Thyroid gland (tissue), 4 donors: Measurements from ENCODE around the gene GTF2A2. TPM values are rescaled to one million over a fixed set of nuclear protein-coding genes. Genes with fewer than 3 reads are reported as not detected.
"Not testable (repeated sequence)": the region's sequence is repeated elsewhere in the genome, so short reads cannot be mapped to it uniquely, and the experiment has no call there.

Experiments used
- DNase-seq, 2 donors: peaks; one replicate each; pipeline ENCODE4 v3.0.0-alpha.2; 2019
- H3K27ac ChIP-seq, 3 donors: fragments of 200-600 bp; sonication (generic); 1 replicate in 2 of 3; 2 replicates in 1 of 3; pipeline ENCODE4 v1.5.1; 2016 to 2019; ENCODE audit warnings: mild to moderate bottlenecking in 1 of 3, moderate library complexity in 1 of 3
- H3K27me3 ChIP-seq: fragments of 200-600 bp; sonication (generic); one replicate; pipeline ENCODE4 v1.5.1; 2019
- H3K36me3 ChIP-seq, 2 donors: fragments of 200-600 bp; sonication (generic); one replicate each; pipeline ENCODE4 v1.5.1; 2016 to 2019
- H3K4me1 ChIP-seq, 2 donors: fragments of 200-600 bp; sonication (generic); one replicate each; pipeline ENCODE4 v1.5.1; 2017 to 2019
- H3K4me3 ChIP-seq, 3 donors: fragments of 200-600 bp; sonication (generic); replicated peaks in 1 of 3; 1 replicate in 2 of 3; 2 replicates in 1 of 3; pipeline ENCODE4 v1.5.1; 2016; ENCODE audit warnings: mild to moderate bottlenecking in 1 of 3
- H3K9me3 ChIP-seq: fragments of 200-600 bp; sonication (generic); one replicate; pipeline ENCODE4 v1.5.1; 2017
- POLR2A ChIP-seq, 2 donors: fragments of 450-650 bp; IDR thresholded peaks; one replicate each; pipeline ENCODE4 v1.6.1; 2017; ENCODE audit warnings: antibody characterized with exemption in 2 of 2, mild to moderate bottlenecking in 2 of 2, moderate library complexity in 1 of 2
- WGBS, 2 donors: methylation state at CpG; one replicate each; pipeline ENCODE4 v1.1.5; 2017; 5-methylcytosine and 5-hydroxymethylcytosine counted together
- intact Hi-C: fragments of 100-400 bp; cut with DNase I; formaldehyde crosslinking; loops from one replicate; pipeline ENCODE4 v1.15.1; 2023
- total RNA-seq, 4 donors: library from RNA; depleted of rRNA; stranded (reverse); fragments of >200 nt; gene quantifications; one replicate each; pipeline ENCODE4 v1.2.3, GENCODE V29; 2016
- TF ChIP-seq, protein P1 (sequence below), 6 experiments: fragments of 200-600 bp in 3 of 6; fragments of 450-650 bp in 3 of 6; sonication (generic) in 3 of 6; IDR thresholded peaks; one replicate each; pipeline ENCODE4 v1.5.1; 2016 to 2019; ENCODE audit warnings: antibody characterized with exemption in 6 of 6, mild to moderate bottlenecking in 2 of 6, inconsistent platforms in 1 of 6, moderate library complexity in 1 of 6

The GTF2A2 gene
- total RNA-seq, 4 donors from 2014 or later: 22.3 to 73.6 (median 37.9) TPM

DNA sequence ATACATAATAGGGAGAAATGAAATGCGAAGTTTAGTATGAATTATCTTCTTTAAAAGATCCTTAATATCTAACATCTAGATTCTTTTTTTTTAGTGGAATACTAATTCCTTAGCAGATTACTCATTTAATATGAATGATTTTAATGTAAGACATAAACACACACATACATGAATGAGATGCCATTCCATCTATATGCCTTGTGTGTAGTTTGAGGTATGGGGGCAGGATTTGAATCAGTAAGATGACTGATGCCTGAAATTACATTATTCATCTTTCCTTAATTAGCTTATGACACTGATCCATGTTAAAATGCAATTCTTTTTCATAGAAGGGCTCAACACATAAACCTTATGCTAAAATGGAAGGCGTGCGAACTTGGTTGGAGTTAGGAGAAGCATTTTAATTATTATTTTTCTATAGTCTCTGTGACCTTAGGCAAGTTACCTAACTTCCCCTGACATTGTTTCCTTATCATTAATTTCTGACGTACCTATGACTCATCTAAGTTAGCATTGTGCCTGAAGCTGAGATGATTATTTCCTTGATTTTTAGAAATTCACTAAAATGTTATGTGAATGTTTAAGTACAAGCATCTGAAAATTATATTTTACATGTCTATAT lies 42.6 kb upstream of the GTF2A2 start:
- 64 to 95% methylated on average over 4 of the region's 4 CpGs for WGBS, 2 donors
- H3K9me3 ChIP-seq: no peaks in the 10 kb centered on the region

GRCh38 chr15:59698065-59698464 lies 40.8 kb upstream of the GTF2A2 start:
- H3K4me1 ChIP-seq, H3K27ac ChIP-seq, H3K36me3 ChIP-seq, H3K4me3 ChIP-seq, H3K9me3 ChIP-seq, intact Hi-C loops, H3K27me3 ChIP-seq, DNase-seq: not testable (repeated sequence)
- 86 to 91% methylated on average over 4 of the region's 4 CpGs for WGBS, 2 donors

More for the DNA sequence above, 42.6 kb upstream of the GTF2A2 start:
- no peak for DNase-seq
- TF ChIP-seq, protein P1, sequence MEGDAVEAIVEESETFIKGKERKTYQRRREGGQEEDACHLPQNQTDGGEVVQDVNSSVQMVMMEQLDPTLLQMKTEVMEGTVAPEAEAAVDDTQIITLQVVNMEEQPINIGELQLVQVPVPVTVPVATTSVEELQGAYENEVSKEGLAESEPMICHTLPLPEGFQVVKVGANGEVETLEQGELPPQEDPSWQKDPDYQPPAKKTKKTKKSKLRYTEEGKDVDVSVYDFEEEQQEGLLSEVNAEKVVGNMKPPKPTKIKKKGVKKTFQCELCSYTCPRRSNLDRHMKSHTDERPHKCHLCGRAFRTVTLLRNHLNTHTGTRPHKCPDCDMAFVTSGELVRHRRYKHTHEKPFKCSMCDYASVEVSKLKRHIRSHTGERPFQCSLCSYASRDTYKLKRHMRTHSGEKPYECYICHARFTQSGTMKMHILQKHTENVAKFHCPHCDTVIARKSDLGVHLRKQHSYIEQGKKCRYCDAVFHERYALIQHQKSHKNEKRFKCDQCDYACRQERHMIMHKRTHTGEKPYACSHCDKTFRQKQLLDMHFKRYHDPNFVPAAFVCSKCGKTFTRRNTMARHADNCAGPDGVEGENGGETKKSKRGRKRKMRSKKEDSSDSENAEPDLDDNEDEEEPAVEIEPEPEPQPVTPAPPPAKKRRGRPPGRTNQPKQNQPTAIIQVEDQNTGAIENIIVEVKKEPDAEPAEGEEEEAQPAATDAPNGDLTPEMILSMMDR (IDR thresholded peaks at IDR 0.05): no peak
- no peak for TF ChIP-seq POLR2A (IDR thresholded peaks at IDR 0.05)
- no peak overlapping the region for H3K27ac ChIP-seq
- no peaks in the 10 kb centered on the region for H3K4me1 ChIP-seq
- H3K36me3 ChIP-seq: no peaks in the 10 kb centered on the region
- intact Hi-C loops: no loop called here
- H3K4me3 ChIP-seq: no peak overlapping the region
- no peaks in the 10 kb centered on the region for H3K27me3 ChIP-seq

DNA sequence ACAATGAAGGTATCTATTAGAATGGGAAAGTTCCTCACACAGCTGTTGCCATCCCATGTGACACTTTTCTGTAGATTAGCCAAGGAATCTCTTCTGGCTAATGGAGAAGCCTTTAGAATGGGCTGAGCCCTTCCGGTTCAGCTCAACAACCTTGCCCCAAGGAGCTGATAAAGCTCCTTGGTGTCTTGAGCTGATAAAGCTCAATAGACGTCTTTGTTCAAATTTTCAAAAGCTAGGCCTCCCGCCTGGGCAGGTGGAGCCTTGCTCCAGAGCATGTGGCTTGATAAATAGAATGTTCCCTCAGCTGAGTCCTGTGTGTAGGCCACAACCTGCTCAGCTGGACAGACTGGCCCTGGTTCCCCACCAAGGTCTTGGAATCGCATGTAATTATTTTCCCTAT lies 39.0 kb upstream of the GTF2A2 start:
- intact Hi-C loops: no loop called here
- Histone ChIP-seq H3K9me3 (no peaks in the 10 kb centered on the region), H3K36me3 (no peaks in the 10 kb centered on the region), H3K4me1 (no peaks in the 10 kb centered on the region), H3K27me3 (no peaks in the 10 kb centered on the region), H3K4me3 (no peak overlapping the region), H3K27ac (no peak overlapping the region)
- 74 to 84% methylated on average over 4 of the region's 4 CpGs for WGBS, 2 donors
- DNase-seq: no peak
- no peak for TF ChIP-seq POLR2A (IDR thresholded peaks at IDR 0.05)
- TF ChIP-seq, protein P1 (IDR thresholded peaks at IDR 0.05): no peak

GRCh38 chr15:59694779-59695178 lies 37.5 kb upstream of the GTF2A2 start:
- Histone ChIP-seq H3K9me3 (no peaks in the 10 kb centered on the region), H3K4me3 (no peak overlapping the region), H3K27me3 (no peaks in the 10 kb centered on the region), H3K4me1 (peaks cover 0 to 5% of the 10 kb centered on the region in 2 donors), H3K36me3 (no peaks in the 10 kb centered on the region), H3K27ac (no peak overlapping the region)
- intact Hi-C loops: no loop called here
- WGBS, 2 donors: 91 to 97% methylated on average over 1 of the region's 1 CpG
- no peak for DNase-seq
- TF ChIP-seq, protein P1 (IDR thresholded peaks at IDR 0.05): no peak
- no peak for TF ChIP-seq POLR2A (IDR thresholded peaks at IDR 0.05)

GRCh38 chr15:59691194-59691805 lies 34.0 kb upstream of the GTF2A2 start:
- no peak for TF ChIP-seq POLR2A (IDR thresholded peaks at IDR 0.05)
- TF ChIP-seq, protein P1 (IDR thresholded peaks at IDR 0.05): peak; percentile 16 to 71 (median 46)
- Histone ChIP-seq H3K4me1 (peaks cover 5 to 12% of the 10 kb centered on the region in 2 donors), H3K36me3 (no peaks in the 10 kb centered on the region), H3K4me3 (no peak overlapping the region), H3K9me3 (no peaks in the 10 kb centered on the region), H3K27ac (peak overlapping the region in 1 of 3 donors; percentile 3), H3K27me3 (no peaks in the 10 kb centered on the region)
- peak; percentile 23 to 38 for DNase-seq
- WGBS, 2 donors: 58 to 69% methylated on average over 1 of the region's 1 CpG
- intact Hi-C loops: no loop called here
